Body of pancreas (tissue), 4 donors: ENCODE data around the gene XPO6. TPM values are rescaled to one million over a fixed set of nuclear protein-coding genes. Genes with fewer than 3 reads are reported as not detected.

Source experiments
- ATAC-seq: fragments of 150-250 bp; one replicate; pipeline ENCODE4 v1.9.1; 2016
- DNase-seq, 4 donors: peaks; one replicate each; pipeline ENCODE4 v3.0.0-alpha.2; 2019
- H3K27ac ChIP-seq, 4 donors: fragments of 200-600 bp; sonication (generic); 1 replicate in 3 of 4; 2 replicates in 1 of 4; pipeline versions ENCODE4 v1.5.1 to v1.6.1; 2016 to 2019; ENCODE audit warnings: mild to moderate bottlenecking in 1 of 4, mixed read lengths in 1 of 4, moderate library complexity in 1 of 4
- H3K27me3 ChIP-seq, 2 donors: fragments of 200-600 bp; sonication (generic); one replicate each; pipeline ENCODE4 v1.6.0; 2016; ENCODE audit warnings: mild to moderate bottlenecking in 1 of 2
- H3K36me3 ChIP-seq, 2 donors: fragments of 200-600 bp; sonication (generic); replicated peaks in 1 of 2; 2 replicates each; pipeline ENCODE4 v1.5.1; 2016; ENCODE audit warnings: low read depth in 2 of 2; ENCODE audit not compliant: insufficient read depth in 1 of 2
- H3K4me1 ChIP-seq: fragments of 200-600 bp; sonication (generic); one replicate; pipeline ENCODE4 v1.6.0; 2016
- H3K4me3 ChIP-seq, 2 donors: fragments of 200-600 bp; sonication (generic); 1 replicate in 1 of 2; 2 replicates in 1 of 2; pipeline ENCODE4 v1.5.1; 2016 to 2019
- H3K9me3 ChIP-seq, 3 donors: fragments of 200-600 bp; sonication (generic); 1 replicate in 2 of 3; 2 replicates in 1 of 3; pipeline ENCODE4 v1.5.1; 2016
- CTCF ChIP-seq, 7 experiments: fragments of 450-650 bp in 4 of 7; fragments of 200-600 bp in 3 of 7; sonication (generic) in 3 of 7; IDR thresholded peaks; one replicate each; pipeline ENCODE4 v1.5.1; 2016 to 2019; ENCODE audit warnings: antibody characterized with exemption in 7 of 7
- POLR2A ChIP-seq, 3 donors: fragments of 450-650 bp; IDR thresholded peaks; one replicate each; pipeline ENCODE4 v1.6.1; 2016; ENCODE audit warnings: antibody characterized with exemption in 3 of 3, mild to moderate bottlenecking in 2 of 3
- WGBS, 2 donors: methylation state at CpG; one replicate each; pipeline ENCODE4 v1.1.5; 2017; 5-methylcytosine and 5-hydroxymethylcytosine counted together
- intact Hi-C: fragments of 100-400 bp; cut with DNase I; formaldehyde crosslinking; loops from one replicate; pipeline ENCODE4 v1.15.1; 2023
- total RNA-seq, 2 donors: library from RNA; depleted of rRNA; stranded (reverse); fragments of >200 nt; gene quantifications; one replicate each; pipeline ENCODE4 v1.1.0, GENCODE V29; 2016

XPO6 gene
- total RNA-seq, 2 donors from 2014 or later = 54.7 to 103 TPM

- intact Hi-C loops = no loop called here
- peaks cover 22% of the 10 kb centered on the region for H3K4me1 ChIP-seq
- peaks cover 0 to 8% of the 10 kb centered on the region in 2 donors for H3K36me3 ChIP-seq
- no peak for TF ChIP-seq CTCF (IDR thresholded peaks at IDR 0.05)
- TF ChIP-seq POLR2A (IDR thresholded peaks at IDR 0.05) = no peak
- H3K27ac ChIP-seq = no peak overlapping the region
- 84 to 90% methylated on average over 6 of the region's 6 CpGs for WGBS, 2 donors
- DNase-seq (no peak), ATAC-seq (no peak)
- H3K4me3 ChIP-seq = no peak overlapping the region
- no peaks in the 10 kb centered on the region for H3K27me3 ChIP-seq
- H3K9me3 ChIP-seq = no peaks in the 10 kb centered on the region
These were observed 6.5 kb downstream of the XPO6 start for GRCh38 chr16:28205117-28205899.

- H3K4me1 ChIP-seq = peaks cover 15% of the 10 kb centered on the region
- peaks cover 0 to 8% of the 10 kb centered on the region in 2 donors for H3K36me3 ChIP-seq
- H3K27me3 ChIP-seq = no peaks in the 10 kb centered on the region
- H3K4me3 ChIP-seq = no peak overlapping the region
- no peak overlapping the region for H3K27ac ChIP-seq
- 86 to 90% methylated on average over 6 of the region's 6 CpGs for WGBS, 2 donors
- no peak for DNase-seq
- TF ChIP-seq POLR2A (IDR thresholded peaks at IDR 0.05) (no peak), CTCF (IDR thresholded peaks at IDR 0.05) (no peak)
- H3K9me3 ChIP-seq = no peaks in the 10 kb centered on the region
- no peak for ATAC-seq
- intact Hi-C loops = no loop called here
These were observed 7.1 kb downstream of the XPO6 start for GRCh38 chr16:28204622-28205021.

DNA sequence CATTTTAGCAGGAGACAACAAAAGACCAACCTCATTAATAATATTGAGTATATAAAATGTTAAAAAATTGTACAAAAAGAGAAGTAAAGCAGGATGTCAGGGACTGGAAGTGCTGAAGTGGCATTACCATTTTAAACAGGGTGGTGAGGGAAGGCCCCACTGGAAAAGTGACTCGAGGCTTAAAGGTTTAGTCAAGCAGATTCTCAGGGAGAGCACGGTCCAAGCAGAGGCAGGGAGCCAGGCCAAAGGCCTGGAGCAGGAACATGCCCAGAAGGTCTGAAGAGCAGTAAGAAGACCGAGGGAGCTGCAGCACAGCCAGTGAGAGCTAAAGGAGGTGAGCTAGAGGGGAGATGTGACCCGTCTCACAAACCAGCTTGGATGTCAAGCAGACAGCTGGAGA lies 7.6 kb downstream of the XPO6 start:
- Histone ChIP-seq H3K27ac (no peak overlapping the region), H3K27me3 (no peaks in the 10 kb centered on the region), H3K4me1 (peaks cover 14% of the 10 kb centered on the region), H3K9me3 (no peaks in the 10 kb centered on the region), H3K4me3 (no peak overlapping the region), H3K36me3 (peaks cover 0 to 8% of the 10 kb centered on the region in 2 donors)
- TF ChIP-seq CTCF (IDR thresholded peaks at IDR 0.05) = no peak
- no peak for TF ChIP-seq POLR2A (IDR thresholded peaks at IDR 0.05)
- ATAC-seq (no peak), DNase-seq (no peak)
- 76 to 91% methylated on average over 4 of the region's 4 CpGs for WGBS, 2 donors
- intact Hi-C loops = no loop called here

DNA sequence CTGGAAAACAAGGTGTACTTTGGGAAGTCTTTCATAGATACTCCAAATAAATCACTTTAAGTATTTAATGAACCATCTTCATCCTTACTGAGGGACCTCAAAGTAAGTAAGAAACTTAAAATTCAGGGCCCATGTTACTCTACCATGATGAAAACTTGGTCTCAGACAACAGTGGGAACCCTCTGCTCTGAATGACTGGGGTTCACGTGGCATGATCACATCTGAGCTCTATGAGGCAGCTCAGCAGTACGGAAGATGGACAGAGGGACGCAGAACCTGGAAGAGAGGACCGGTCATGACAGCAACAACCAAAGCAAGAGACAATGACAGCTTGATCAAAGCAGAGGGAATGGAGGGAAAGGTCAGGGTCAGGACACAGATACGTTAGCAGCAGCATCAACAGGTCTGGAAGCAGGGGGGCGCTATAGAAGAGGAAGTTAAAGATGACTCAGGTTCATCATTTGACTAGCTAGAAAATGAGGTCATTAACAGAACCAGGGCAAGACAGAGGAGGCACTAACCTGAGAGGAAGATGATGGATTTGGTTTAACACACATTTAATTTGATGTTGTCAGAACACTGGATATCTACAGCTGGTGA lies 9.5 kb downstream of the XPO6 start:
- TF ChIP-seq CTCF (IDR thresholded peaks at IDR 0.05) (no peak), POLR2A (IDR thresholded peaks at IDR 0.05) (no peak)
- intact Hi-C loops = no loop called here
- Histone ChIP-seq H3K27me3 (no peaks in the 10 kb centered on the region), H3K4me1 (peaks cover 4% of the 10 kb centered on the region), H3K36me3 (peaks cover 0 to 8% of the 10 kb centered on the region in 2 donors), H3K27ac (no peak overlapping the region), H3K9me3 (no peaks in the 10 kb centered on the region), H3K4me3 (no peak overlapping the region)
- ATAC-seq (no peak), DNase-seq (no peak)
- 89 to 96% methylated on average over 6 of the region's 6 CpGs for WGBS, 2 donors
